Stimulated activated CD8-positive, alpha-beta memory T cell treated with anti-CD3 and anti-CD28 coated beads, Interleukin-4, amount 100 ng/mL, for 1 hour (primary cell): ENCODE measurements around the gene ATP1B2.
A peak's percentile ranks its signal among the peaks of the same experiment; 100 is the strongest.

ENCODE experiments used
- DNase-seq, 2 donors: peaks; one replicate each; pipeline ENCODE4 v3.0.0-alpha.2; 2020; ENCODE audit warnings: low read depth in 2 of 2, low spot score in 1 of 2

Gene ATP1B2

DNA sequence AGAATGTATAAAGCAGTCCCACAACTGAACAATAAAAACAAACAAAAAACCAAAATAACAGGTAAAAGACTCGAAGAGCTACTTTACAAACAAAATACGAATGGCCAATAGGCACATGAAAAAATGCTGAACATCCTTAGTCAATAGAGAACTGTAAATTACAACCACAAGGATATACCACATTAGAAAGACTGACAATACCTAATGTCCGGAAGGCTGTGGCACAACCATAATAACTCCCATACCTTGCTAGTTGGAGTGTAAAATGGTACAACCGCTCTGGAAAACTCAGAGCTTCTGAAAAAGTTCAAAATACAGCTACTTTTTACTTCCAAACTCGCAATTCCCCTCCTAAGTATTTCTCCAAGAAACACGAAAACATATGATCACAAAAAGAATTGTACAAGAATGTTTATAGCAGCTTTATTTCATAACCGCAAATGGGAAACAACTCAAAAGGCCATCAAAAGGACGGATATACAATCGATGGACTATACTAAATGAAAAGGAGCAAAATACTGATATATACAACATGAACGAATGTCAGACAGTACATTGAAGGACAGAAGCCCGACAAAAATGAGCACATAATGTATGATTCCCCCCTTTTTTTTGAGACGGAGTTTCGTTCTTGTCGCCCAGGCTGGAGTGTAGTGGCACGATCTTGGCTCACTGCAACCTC, 34.3 kb downstream of the ATP1B2 start:
- DNase-seq, result no peak

DNA sequence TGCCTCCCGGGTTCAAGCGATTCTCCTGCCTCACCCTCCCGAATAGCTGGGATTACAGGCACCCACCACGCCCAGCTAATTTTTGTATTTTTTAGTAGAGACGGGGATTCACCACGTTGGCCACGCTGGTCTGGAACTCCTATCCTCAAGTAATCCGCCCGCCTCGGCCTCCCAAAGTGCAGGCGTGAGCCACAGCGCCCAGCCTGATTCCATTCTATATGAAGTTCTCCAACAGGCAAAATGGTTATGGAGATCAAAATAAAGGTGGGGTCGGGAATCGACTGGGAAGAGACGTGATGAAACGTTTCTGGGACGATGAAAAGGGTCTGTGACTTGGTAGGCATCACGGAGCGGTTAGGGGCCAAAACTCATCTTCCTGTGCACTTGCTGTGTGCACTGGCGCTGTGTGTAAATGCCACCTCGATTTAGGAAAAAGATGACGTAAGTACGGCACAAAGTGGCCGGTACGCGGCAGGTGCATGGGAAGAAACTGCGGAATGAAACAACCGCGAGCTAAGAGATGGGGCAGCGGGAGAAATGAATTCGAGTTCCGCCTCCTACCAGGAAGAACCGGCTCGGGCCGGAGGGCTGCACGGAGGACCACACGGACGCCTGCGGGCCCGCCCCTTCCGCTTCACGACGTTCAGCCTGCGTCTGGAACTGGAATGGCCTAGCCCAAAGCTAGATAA, 35.0 kb downstream of the ATP1B2 start:
- peak; percentile 76 to 85 for DNase-seq

DNA sequence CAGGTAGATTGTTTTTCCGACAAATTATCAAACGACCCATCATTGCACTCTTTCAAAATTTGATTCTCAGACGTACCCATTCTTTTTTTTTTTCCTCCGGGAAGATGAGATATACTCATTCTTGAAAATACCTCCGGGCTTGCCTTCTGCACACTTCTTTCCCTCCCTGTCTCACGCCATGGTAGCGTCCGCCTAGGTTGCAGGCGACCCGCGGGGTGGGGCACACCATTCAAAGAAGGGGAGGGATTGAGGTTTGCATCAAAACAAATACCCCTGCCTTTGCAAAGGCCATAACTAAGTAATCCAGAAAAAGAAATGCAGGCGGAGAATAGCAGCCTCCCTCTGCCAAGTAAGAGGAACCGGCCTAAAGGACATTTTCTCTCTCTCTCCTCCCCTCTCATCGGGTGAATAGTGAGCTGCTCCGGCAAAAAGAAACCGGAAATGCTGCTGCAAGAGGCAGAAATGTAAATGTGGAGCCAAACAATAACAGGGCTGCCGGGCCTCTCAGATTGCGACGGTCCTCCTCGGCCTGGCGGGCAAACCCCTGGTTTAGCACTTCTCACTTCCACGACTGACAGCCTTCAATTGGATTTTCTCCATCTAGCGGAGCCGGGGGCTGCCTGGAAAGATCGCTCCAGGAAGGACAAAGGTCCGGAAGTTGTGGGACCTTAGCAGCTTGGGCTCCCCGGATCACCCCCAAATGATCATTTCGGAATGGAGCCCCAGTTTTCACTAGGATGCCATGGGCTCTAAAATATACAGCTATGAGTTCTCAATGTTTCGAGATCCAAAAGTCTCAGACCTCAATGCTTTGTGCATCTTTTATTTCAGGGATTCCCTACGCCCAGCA, 35.7 kb downstream of the ATP1B2 start:
- DNase-seq, result peak; percentile 57 to 58

DNA sequence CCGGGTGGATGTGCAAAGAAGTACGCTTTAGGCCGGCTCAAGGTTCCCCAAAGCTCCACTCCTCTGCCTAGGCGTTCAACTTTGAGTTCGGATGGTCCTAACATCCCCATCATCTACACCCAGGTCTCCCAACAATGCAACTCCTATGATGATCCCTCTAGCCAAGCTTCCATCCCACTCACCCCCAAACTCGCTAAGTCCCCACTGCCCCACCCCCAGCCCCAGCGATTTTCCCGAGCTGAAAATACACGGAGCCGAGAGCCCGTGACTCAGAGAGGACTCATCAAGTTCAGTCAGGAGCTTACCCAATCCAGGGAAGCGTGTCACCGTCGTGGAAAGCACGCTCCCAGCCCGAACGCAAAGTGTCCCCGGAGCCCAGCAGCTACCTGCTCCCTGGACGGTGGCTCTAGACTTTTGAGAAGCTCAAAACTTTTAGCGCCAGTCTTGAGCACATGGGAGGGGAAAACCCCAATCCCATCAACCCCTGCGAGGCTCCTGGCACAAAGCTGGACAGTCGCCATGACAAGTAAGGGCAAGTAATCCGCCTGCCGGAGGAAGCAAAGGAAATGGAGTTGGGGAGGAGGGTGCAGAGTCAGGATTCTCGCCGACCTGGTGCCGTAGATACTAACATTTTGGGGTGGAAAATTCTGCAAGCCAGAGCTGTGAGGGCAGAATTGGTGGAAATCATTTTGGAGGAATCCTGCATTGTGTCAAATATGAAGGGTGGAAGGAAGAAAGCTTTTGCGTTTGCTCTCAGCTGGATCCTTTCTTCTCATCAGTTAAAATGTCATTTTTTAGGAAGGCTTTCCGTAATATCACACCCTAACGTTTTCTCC, 36.6 kb downstream of the ATP1B2 start, which contains the start of gene TP53:
TP53 (minus strand) TSS at position 419 of the 836 bp plus-strand sequence. CDS start 10,896 bp downstream, outside the sequence.
- DNase-seq, result peak; percentile 50 to 78

DNA sequence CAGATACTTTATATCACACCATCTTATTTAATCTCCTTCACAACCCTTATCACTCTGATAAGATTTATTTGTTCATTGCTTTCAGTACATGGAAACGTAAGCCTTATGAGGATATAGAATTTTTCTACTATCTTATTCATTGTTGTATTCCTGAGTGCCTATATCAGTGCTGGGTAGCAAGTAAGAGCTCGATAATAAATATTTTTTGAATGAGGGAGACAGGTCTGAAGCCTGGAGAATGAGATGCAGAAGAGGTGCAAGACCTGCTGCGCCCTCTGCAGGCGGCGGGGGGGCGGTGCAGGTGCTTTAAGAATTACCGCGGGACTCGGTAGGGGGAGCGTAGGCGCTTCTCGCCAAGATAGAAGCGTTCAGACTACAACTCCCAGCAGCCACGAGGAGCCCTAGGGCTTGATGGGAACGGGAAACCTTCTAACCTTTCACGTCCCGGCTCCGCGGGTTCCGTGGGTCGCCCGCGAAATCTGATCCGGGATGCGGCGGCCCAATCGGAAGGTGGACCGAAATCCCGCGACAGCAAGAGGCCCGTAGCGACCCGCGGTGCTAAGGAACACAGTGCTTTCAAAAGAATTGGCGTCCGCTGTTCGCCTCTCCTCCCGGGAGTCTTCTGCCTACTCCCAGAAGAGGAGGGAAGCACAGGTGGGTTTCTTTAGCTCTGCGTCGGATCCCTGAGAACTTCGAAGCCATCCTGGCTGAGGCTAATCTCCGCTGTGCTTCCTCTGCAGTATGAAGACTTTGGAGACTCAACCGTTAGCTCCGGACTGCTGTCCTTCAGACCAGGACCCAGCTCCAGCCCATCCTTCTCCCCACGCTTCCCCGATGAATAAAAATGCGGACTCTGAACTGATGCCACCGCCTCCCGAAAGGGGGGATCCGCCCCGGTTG, 37.4 kb downstream of the ATP1B2 start, which contains the start of gene WRAP53:
WRAP53 (plus strand) TSS at position 570 of the 900 bp plus-strand sequence; CDS start at position 742, 172 bp downstream.
- peak; percentile 88 for DNase-seq

DNA sequence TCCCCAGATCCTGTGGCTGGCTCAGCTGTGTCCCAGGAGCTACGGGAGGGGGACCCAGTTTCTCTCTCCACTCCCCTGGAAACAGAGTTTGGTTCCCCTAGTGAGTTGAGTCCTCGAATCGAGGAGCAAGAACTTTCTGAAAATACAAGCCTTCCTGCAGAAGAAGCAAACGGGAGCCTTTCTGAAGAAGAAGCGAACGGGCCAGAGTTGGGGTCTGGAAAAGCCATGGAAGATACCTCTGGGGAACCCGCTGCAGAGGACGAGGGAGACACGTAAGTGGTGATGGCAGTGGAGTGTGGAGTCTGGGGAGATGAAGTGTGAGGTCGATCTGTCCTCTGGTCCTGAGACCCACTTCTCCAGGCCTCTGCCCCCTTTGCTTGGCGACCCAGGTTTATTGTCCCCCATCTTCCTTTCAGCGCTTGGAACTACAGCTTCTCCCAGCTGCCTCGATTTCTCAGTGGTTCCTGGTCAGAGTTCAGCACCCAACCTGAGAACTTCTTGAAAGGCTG, 38.1 kb downstream of the ATP1B2 start:
- DNase-seq, result no peak

DNA sequence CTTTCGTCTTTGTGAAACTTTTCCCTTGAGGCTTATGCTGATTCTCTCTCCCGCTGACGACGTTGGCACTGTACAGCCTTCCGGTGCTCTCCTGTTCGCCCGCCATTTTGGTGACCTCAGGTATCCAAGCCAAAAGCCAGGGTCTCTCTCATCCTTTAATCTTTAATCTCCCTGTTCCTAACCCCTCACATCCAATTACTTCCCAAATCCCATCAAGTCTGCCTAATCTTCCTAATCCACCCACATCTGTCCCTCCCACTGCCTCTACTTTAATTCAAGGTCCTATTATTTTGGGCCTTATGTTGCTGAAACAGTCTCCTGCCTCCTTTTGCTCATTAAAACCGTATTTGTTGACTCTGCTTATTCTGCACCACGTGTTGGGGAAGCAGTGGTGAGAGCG, 44.9 kb downstream of the ATP1B2 start:
- DNase-seq, result no peak

DNA sequence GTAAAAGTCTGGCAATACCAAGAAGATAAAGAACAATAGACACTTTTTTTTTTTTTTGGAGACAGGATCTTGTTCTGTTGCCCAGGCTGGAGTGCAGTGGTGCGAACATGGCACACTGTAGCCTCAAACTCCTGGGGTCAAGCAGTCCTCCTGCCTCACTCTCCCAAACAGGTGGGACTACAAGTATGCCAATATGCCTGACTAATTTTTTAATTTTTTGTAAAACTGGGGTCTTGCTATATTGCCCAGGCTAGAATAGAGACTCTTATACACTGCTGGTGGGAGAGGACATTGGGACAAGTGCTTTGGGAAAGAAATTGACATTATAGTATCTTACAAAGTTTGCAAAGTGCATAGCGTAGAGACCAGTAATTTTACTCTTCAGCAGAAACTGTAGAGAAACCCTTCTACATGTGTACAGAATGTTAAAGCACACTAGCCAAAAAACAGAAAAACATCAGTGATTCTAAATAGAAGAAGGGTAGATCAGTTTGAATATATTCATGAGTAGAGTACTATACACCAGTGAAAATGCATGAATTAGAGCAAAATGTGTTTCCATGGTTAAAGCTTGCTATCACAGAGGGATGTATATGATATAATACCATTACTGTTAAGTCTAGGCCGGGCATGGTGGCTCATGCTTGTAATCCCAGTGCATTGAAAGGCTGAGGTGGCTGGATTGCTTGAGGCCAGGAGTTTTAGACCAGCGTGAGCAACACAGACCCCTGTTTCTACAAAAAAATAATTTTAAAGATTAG, 47.3 kb downstream of the ATP1B2 start:
- DNase-seq, result no peak

DNA sequence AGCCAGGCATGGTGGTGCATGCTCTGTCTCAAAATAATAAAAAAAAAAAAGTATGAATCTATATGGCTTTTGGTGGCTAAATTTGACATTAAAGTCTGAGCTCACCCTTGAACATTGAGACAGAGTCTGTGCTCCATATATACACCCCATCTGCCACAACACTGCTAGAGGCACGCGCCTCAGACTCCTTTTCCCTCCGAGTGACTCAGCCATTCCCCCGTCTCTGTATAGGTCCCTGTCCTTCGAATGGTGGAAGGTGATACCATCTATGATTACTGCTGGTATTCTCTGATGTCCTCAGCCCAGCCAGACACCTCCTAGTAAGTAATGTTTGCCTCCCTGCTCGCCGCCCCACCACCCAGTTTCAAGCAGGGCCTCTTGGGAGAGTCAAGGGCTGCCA, 49.8 kb downstream of the ATP1B2 start:
- no peak for DNase-seq

DNA sequence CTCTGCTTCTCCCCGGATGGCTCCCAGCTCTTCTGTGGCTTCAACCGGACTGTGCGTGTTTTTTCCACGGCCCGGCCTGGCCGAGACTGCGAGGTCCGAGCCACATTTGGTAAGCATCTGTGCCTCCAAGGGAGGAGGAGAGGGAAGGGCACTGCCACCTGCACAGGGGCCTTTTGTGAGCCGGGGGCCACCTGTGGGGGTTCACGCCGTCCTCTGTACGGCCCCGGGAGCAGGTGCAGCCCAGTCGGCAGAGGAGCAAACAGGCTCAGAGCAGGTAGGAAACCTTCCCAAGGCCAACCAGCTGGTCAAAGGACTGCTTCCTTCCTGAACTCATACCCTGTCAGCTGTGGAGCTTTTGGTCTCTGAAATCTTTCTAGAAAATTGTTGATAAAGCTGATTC, 51.0 kb downstream of the ATP1B2 start:
- DNase-seq, result no peak

DNA sequence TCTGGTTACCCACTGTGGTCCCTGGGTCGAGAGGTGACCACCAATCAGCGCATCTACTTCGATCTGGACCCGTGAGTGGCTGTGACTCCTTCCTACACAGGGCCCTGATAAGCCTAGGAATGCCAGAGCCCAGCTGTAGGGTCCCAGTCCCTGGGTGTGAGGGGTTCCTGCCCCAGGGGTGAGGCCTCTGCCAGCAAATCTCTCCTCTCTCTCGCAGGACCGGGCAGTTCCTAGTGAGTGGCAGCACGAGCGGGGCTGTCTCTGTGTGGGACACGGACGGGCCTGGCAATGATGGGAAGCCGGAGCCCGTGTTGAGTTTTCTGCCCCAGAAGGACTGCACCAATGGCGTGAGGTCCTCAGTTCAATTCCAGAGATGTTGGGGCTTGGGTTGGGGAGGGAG, 52.0 kb downstream of the ATP1B2 start:
- no peak for DNase-seq

DNA sequence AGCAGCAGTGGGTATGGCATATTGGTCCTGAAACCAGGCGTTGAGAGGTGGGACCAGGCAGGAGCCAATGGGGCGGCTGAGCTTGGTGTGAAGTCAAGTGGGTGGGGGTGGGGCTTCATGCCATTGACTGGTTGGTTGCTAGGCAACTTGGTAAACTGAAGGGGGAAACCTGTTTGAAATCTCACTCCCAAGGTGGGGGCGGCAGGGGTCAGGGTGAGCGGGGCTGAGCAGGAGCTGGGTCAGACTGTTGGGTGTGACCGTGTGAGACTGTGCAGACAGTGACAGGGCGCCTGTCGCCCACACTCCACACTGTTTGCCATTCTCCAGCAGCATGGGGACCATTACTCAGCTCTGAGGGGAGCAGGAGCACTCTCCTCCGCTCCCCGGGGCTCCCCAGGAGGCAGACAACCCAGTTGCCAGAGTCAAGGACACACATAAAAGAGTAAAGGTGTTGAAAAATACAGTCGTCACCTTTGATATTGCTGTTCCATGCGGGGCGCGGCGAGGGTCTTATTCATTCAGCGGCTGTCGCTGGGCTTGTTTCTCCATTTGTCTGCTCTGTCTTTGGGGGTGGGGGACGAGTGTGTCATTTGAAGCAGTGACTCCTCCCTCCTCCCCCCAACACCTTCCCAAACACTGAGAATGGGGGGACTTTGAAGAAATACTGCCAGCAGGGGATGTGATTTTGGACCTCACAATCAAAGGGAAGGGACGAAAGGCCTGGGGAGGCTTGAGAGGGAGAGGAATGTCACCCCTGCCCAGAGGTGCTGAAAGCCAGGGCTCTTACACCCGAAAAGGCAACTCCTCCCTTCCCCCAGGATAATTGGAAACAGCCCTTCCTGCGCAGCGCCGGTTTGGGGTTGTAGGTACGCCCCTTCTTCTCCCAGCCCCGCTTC, 53.1 kb downstream of the ATP1B2 start:
- no peak for DNase-seq

DNA sequence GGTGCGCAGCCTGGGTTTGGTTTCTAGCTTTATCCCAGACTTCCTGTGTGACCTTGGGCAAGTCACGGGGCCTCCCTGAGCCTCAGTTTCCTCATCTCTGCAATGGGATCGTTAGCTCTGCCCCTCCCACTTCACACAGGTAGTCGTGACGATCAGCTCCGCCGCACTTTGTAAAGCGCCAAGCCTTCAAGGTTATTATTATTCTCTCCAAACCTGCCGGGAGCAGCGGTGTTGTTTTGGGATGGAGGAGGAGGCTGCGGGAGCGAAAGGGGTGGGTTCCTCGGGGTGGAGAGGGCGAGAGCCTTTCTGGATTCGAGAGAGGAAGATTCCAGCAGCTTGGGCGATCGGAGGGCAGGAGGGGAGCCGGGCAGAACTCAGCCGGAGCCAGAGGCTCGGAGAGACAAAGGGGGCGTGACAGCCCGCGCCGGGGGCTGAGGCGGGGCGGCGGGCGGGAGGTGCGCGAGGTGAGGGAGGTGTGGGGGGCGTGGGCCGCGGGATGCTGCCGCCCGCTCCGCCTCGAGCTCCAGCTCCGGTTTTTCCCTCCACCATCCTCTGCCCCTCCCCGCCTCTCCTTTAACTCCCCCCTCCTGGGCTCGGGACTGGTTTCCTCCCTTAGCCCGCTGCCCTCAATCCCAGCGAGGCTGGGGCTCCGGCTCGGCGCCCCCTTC, 54.0 kb downstream of the ATP1B2 start, which contains the start of gene EFNB3:
EFNB3 (plus strand) TSS at position 602 of the 668 bp plus-strand sequence. CDS start 397 bp downstream, outside the sequence.
- no peak for DNase-seq

DNA sequence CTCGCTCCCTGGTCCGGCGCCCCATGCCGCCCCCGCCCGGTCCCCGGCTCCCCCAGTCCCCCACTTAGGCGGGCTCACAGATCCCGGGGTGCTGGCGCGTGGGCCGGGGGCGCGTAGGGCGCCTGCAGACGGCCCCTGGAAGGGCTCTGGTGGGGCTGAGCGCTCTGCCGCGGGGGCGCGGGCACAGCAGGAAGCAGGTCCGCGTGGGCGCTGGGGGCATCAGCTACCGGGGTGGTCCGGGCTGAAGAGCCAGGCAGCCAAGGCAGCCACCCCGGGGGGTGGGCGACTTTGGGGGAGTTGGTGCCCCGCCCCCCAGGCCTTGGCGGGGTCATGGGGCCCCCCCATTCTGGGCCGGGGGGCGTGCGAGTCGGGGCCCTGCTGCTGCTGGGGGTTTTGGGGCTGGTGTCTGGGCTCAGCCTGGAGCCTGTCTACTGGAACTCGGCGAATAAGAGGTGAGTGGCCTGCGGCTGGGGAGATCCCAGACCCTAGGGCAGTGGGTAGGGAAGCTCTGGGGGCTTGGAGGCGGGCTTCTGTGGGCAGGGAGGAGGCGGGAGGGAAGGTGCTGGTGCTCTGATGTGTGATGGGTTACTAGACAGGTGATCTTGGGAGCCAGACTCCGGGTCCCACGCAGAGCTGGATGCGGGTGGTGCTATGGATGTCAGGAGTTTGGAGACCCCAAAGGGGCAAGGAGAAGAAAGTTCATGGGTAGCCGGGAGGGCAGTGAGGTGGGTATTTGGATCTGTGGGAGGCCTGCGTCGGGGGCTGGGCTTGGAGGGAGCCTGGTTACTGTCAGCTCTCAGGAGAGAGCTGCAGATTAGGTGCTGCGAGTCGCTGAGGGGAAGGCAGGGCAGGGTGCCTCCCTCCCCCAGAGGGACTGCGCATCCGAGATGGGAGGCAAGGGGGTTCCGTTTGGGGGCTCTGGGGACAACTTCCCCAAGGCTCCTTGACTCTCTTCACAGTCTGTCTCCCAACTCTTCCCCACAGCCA, 54.8 kb downstream of the ATP1B2 start:
- no peak for DNase-seq

DNA sequence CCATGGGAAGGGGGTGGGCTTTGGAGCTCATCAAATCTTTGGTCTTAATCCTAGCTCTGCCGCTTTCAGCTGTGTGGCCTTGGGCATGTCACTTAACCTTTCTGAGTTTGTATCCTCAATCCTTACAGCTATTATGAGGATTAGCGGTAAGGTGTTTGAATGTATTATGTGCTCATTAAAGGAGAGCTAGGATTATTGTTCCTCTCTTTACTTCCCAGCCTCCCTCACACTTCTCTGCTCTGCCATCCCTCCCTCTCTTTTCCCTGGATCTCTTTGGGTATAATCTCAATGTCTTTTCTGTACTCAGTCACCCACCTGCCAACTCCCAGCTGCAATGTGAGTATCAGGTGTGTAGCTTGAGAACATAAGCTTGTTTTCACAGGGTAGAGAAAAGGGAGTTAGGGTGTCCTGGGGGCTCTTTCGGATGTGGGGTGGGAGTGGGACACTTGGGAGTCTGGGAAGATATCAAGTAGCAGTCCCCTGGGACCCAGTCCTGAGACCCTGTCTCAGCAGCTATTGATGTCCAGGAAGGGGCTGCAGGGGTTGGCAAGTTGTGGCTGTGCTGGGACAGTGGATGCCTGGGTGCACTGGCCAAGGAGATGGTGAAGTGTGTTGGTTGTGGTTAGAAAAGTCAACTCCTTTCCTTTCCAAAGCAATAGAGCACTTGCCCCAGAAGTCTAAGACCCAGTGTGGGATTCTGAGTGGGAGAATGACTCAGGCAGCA, 56.1 kb downstream of the ATP1B2 start:
- DNase-seq, result no peak
